Measurements from ENCODE around the gene ACCSL. TPM values are rescaled to one million over a fixed set of nuclear protein-coding genes. Genes with fewer than 3 reads are reported as not detected.

The ACCSL gene
- total RNA-seq, 1 donor from 2014 or later = not detected

DNA sequence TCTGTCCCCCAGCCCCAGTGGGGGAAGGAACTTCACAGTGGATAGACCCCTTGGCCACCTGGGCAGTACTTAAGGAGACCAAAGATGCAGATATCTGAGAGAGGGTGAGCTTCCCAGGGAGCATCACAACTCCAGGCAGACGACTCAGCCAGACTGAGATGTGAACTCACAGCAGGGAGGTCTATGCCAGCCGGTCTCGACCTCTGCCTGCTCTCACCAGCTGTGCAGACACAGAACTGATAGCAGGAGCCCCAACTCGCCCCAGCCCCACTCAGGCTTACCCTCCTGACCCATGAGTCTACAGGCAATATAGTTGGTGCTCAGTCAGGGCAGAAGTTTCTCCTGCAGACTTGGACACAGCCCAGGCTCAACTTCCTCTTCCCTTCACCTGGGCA is 29.7 kb upstream of the ACCSL start:
- DNase-seq (ENCODE audit: low read depth, low spot score) = no peak

DNA sequence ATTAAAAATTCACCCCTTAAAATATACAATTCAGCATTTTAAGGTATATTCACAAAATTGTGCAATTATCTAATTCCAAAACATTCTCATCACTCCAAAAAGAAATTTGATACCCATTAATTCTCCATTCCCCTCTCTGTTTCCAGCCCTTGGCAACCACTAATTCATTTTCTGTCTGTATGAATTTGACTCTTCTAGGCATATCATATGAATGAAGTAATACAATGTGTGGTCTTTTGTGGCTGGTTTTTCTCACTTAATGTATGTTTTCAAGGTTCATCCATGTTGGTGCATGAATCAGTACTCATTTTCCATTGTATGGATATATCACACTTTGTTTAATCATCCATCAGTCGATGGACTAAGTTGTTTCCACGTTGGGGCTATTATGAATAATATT is 29.0 kb upstream of the ACCSL start:
- no peak for DNase-seq (ENCODE audit: low read depth, low spot score)

DNA sequence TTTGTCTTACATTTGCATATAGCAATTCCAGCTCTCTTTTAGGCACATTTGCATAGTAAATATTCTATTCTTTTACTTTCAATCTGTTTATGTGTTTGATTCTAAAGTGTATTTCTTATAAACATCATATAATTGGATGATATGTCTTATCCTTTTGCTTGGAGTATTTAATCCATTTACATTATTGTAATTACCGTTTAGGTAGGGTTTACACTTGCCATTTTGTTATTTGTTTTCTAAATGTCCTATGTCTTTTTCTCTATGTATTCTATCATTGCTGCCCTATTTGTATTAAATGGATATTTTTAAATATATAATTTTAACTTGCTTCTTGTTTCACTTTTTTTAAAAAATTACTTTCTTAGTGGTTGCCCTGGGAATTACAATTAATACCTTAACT is 22.8 kb upstream of the ACCSL start:
- DNase-seq (ENCODE audit: low read depth, low spot score) = no peak

DNA sequence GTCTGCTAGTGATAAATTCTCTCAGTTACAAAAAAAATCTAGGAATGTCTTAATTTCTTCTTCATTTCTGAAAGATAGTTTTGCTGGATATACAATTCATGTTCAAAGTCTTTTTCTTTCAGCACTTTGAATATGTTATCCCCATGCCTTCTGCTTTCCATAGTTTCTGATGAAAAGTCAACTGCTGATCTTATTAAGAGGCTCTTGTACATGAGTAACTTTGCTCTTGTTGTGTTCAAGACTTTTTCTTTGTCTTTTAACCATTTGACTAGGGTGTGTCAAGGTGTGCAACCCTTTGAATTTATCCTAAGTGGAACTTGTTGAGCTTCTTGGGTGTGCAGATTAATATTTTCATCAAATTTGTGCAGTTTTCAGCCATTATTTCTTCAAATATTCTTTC is 22.1 kb upstream of the ACCSL start:
- no peak for DNase-seq (ENCODE audit: low read depth, low spot score)

DNA sequence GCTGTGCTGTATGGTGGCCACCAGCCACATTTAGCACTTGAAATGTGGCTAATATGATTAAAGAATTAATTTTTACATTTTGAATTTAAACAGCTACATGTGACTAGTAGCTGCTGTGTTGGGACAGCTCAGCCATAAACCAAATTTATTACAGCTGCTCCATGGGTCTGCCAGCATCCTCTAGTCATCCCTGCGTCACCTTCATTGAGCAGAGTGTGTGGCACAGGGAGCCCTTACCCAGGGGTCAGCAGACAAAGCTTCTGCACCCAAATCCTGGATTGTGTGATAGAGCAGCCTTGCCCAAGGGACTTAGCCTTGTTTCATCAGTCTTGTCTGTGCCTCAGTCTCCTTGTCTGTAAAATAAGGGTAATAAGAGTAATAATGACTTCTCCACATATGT is 19.4 kb upstream of the ACCSL start:
- DNase-seq (ENCODE audit: low read depth, low spot score) = no peak

DNA sequence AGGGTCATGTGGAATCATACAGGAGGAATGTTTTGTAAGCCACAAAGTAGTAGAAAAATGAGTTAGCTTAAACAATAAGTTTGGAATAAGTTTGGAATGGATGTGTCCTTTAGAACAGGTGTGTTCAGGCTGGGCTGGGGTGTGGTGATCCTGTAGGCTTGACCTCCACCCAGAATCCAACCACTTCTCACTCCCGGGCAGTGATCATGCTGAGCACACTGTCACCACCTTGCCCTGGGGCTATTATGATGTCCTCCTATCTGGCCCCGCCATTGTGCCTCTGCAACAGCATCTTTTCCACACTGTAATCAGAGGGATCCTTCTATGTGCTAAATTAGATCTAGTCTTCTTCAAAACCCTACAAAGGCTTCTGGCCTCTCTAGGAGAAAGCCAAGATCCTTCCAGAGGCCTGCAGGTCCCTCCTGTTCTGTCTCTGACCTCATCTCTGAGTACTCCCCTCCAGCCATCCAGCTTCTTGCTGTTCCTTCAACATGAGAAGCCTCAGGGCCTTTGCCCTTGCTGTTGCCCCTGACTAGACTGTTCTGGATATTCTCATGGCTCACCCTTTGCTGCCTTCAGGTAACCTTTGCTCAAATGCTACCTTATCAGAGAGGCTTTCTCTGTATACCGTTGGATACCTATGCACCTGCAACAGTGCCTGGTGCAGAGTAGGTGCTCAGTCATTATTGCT is 18.8 kb upstream of the ACCSL start:
- DNase-seq (ENCODE audit: low read depth, low spot score) = no peak

DNA sequence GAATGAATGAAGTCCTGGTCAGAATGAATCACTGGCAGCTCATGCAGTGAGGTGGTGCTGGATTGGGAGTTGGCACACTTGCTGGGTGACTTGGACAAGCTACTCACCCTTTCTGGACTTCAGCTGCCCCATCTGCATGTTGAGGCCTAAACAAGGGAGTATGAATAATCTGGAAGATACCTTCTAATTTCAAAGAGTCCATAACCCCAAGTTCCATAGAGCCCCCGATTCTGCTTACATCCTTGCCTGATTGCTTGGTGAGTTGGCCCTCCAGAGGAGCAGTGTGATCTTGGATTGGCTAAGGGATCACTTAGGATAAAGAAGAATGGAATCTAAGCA is 18.3 kb upstream of the ACCSL start:
- no peak for DNase-seq (ENCODE audit: low read depth, low spot score)

DNA sequence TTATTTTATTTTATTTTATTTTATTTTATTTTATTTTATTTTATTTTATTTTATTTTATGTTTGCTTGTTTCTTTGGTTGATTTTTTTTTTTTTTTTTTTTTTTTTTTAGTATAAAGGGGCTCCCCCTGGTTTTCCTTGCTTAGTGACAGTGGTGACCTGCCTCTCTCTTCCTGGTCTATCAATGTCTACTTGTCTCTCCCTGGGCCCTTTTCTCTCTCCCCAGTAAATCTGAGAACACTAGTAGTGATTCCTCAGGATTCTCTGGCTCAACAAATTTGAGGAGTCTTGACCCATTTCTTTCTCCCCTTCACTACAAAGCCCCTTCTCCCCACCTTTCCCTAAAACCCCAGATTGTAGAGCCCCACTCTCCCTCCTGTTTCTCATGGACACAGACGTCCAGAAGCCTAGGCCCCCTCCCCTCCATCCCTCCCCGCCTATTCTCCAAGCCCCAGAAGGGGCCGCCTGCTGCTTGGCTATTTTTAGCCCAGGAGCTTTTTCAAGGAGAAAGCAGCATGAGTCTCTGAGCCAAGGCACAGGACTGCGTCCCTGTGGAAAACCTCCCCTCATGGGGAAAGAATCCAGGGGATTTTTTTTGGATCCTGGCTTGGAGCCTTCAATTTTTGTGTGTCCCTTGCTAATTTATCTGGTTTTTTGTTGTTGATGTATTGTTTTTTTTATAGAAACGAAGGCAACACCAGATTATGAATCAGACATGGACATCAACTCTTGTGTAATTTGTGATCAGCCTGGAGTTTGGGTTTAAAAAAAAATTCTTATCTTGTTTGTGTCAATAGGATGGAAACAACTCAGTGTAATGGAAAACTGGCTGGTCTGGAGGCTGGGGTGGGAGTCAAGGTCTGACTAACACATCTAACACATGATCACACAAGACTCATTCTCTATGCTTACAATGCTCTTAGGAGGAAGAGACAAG is 17.5 kb upstream of the ACCSL start:
- no peak for DNase-seq (ENCODE audit: low read depth, low spot score)

DNA sequence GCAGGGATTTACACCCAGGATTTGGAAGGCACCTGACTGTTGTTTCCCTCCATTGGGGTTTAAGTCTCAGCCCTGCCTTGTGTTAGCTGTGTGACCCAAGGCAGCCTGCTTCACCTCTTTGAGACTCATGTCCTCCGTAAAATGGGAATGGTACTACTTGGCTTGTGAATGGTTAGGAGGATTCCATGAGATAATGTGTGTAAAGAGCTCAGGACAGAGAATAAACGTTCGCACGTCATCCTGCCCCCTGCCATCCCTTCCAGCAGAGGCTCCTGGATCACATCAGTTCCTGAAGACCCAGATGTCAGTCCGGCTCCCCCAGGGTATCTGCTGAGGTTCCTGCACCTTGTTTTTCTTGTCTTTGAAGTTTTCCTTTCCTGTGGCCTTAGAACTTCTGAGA is 16.8 kb upstream of the ACCSL start:
- no peak for DNase-seq (ENCODE audit: low read depth, low spot score)

DNA sequence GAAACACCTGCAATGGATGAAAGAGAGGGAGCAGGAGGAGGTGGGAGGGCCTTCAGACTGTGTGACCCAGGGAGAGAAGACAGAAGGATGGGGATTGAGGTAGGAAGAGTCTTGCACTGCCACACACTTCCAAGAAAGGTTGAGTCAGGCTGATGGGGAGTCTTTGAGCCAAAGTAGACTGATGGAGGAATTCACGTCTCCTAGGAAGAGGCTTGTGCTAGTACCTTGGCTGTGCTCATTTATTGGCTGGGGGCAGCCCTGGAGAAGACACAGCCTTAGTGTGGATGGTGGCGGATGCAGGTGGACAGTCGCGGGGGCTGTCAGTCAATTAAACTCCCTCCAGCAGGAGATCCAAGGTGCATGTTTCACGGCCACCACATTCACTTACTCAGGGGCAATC is 16.2 kb upstream of the ACCSL start:
- no peak for DNase-seq (ENCODE audit: low read depth, low spot score)

DNA sequence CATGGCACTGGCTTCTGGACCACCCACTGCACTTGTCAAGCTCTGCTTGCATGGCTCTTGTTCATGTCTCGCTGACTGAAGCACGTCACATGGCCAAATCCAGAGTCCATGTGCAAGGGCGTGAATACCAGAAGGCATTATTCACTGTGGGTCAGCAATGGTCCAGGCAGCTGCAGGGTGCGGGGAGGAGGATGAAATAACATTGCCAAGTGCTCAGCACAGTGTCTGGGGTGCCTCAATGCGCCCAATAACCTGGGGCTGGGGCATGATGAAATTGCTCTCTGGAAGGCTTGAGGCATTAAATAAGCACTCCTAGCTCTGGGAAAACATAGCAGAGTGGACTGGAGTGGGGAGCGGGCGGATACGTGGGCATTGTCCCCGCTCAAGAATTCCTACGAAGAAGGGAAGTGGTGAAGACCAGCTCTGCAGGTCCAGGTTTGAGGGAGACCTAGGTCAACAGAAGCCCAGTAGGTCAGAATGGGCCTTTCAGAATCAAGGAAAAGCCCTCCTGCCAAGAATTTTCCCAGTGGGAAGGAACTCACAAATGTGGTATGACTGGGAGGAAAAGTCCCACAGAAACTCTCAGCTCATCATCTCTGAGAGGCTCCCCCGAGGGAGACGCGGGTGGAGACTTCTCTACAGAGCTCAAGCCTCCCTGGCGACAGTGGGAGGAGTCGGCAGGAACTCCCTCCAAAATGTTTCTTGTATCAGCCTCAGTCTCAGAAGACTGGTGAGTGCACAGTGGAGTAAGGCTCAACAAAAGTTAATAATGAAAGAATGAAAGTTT is 15.3 kb upstream of the ACCSL start:
- DNase-seq (ENCODE audit: low read depth, low spot score) = no peak

DNA sequence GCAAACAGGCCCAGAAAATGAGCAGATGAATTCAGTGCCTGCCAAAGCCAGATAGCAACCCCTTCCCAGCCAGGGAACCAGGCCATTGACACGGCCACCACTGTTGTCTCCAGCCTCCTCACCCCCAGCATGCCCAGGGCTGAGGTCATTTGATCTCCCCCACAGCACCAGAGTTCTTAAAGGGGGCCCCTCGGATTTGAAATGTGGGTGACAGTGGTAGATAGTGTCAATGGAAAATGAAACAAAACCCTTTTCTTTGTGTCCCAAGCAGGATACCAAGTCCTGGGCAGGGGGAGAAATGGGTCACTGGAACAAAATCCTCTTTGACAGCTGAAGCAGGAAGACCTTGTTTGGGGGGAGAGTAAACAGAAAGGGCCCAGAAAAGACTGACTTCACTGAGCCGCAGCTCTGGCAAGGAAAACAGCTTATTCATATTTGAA is 14.3 kb upstream of the ACCSL start:
- DNase-seq (ENCODE audit: low read depth, low spot score) = no peak

DNA sequence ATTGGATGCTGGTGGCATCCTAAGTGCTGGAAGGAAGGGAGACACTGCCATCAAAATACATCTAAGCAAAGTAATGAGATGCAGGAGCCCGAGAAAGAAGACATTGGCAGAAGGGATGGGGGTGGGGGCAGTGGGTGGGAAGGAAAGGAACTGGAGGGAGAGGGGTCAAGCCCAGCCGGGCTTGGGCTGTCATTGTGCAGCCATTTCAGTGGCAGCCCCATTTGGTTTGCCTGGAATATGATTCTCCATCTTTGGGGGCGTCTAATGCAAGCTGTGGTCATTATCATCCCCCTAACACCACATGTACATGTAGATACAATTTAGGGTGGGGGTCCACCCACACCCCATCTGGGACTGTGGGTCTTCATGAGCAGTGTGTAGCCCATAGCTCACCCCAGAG is 13.9 kb upstream of the ACCSL start:
- DNase-seq (ENCODE audit: low read depth, low spot score) = no peak

DNA sequence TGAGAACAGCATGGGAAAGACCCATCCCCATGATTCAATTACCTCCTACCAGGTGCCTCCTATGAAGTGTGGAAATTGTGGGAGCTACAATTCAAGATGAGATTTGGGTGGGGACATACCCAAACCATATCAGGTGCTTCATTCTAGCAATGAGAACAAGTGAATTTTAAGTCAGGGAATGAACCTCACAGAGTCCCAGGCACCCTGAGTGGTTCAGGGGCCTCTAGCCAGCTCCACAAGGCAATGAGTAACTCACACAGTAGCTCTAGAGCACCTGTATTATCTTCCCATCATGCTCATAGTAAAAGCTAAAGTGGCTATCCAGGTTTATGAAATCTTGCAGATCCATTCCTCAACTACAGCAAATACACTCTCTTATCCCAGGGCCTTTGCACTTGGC is 13.1 kb upstream of the ACCSL start:
- no peak for DNase-seq (ENCODE audit: low read depth, low spot score)

DNA sequence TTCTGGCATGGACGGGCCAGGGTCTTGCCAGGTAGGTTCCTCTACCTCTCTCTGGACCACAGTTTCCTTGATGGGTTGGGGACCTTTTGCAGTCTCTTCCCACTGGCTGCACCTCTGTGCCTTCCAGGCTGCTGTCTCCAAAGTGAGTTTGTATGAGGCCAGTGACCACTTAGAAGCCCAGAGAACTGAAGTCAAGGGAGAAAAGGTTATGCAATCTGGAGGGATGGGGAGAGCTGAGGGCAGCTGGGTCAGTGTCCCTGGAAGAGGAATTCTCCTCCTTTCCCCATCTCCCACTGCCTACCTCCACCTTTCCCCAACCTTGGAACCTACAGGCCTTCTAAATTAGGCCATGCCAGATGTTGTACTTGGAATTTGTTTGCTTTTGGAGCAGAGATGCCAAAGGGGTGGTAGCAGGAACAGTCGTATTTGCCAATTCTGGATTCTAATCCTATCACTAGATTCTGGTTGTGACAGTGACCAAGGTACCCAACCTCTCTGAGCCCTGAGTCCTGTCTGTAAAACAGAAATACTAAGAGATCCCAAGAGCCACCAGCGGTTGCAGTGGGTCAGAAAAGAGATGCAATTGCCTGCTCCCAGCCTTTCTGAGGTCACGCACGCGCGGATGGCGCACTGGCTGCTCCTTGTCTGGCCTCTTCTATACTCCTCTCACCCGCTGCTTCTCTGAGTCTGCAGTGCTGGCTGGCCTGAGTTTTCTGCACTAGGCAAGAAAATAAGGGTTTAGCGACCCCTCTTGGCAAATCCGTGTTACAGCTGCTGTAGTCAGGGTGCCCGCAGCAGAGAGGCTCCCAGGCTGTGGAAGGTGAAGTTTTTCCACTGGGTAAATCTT is 10.7 kb upstream of the ACCSL start:
- DNase-seq (ENCODE audit: low read depth, low spot score) = peak; percentile 19

DNA sequence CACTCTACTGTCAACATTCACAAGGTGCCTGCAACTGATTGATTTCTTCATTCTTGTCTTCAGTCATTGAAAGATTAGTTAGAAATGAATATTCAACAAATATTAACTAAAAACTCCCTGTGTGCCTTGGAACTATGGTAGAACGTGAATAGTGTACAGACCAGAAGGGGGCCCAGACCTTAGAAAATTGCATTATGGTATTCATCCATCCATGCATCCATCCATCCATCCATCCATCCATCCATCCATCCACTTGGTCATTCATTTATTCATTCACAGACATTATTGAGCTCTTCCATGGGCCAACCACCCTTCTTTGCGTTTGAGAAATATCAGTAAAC is 10.2 kb upstream of the ACCSL start:
- DNase-seq (ENCODE audit: low read depth, low spot score) = no peak

DNA sequence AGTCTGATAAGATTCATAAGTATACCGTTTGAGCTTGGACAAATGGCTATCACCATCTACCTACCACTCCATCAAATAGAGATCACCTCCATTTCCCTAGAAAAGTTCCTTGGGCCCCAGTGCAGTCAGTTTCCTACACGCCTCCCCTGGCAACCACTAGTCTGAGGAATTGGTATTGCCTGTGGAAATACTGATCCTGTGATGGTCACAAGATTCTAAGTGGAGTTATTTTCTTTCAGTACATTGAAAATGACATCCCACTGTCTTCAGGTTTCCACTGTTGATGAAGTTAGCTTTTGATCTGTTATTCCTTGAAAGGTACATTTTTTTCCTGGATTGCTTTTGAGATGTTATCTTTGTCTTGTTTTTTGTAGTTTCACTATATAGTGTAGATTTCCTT is 4.6 kb upstream of the ACCSL start:
- no peak for DNase-seq (ENCODE audit: low read depth, low spot score)

DNA sequence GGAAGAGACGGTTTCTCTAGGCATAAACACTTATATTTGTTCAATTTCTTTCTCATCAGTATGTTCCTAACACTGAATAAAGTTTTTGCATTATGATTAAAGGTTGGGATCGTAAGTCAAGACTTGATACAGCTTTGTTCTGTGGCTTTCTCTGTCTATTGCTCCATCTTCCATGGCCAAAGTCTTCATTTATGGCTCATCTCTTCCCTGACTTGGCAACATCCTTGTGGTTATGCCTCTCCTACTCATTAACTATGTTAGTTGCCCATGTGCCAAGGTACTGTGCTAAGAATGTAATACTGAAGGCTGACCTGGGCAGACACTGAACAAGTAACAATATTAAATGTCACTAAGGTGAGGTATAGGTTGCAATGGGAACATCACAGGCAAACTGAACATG is 1.6 kb upstream of the ACCSL start:
- DNase-seq (ENCODE audit: low read depth, low spot score) = no peak

DNA sequence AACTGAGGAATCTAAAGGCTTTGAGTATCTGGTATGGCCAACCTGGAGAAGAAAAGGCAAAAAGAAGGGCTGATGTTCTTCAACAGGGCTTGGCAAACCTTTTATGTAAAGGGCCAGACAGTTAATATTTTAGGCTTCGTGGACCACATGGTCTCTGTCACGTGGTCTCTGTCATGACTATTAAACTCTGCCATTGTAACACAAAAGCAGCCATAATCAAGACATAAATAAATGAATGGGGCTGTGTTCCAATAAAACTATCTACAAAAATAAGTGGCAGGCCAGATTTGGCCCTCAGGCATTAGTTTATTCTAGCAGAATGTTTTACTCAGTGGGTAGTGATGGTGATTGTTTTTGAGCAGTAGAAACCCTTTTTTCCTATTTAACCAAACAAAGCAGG is 483 bp upstream of the ACCSL start:
- no peak for DNase-seq (ENCODE audit: low read depth, low spot score)

DNA sequence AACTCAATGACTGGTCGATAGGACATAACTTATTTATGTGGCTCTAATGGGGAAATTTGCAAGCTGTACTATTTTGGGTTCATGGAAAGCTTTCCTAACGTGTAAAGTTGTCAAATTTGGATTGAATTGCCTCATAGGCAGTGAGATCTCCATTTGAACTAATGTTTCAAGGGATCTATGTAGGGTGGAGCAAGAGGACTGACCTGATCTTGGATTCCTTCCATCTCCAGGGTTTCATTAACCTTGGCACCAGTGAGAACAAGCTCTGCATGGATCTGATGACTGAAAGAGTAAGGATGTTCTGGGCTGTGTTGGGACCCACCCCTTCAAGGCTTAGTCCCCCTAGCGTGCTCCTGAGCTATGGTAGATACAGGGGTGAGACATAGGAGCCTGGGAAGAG is 2.1 kb downstream of the ACCSL start:
- no peak for DNase-seq (ENCODE audit: low read depth, low spot score)

DNA sequence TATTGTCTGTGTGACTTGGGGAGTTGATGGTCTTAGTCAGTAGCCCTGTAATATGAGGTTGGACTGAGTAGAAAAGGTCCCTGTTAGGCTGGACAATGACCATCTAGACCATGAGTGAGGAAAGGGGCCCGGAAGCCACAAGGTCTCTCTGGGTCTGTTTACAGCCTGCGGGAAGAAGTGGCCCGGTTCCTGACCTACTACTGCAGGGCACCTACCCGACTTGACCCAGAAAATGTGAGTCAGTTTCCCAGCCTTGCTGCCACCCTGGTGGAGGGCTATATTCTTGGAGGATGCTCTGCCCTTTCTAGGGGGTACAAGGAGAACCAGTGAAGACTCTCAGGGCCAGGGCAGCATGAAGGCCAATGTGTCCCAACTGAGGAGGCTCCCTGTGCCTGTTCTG is 3.4 kb downstream of the ACCSL start:
- DNase-seq (ENCODE audit: low read depth, low spot score) = no peak
